HL-60 (cell line): Measurements from ENCODE around the gene TNF.

Experiments
- POLR2AphosphoS5 ChIP-seq: IDR thresholded peaks from 2 replicates; pipeline ENCODE4 v1.6.1; 2012; ENCODE audit warnings: low read depth
- TF ChIP-seq, protein P1 (sequence below): IDR thresholded peaks from one replicate; pipeline ENCODE4 v1.5.1; 2011; ENCODE audit warnings: low read length, control low read depth, inconsistent platforms; ENCODE audit not compliant: insufficient read depth

DNA sequence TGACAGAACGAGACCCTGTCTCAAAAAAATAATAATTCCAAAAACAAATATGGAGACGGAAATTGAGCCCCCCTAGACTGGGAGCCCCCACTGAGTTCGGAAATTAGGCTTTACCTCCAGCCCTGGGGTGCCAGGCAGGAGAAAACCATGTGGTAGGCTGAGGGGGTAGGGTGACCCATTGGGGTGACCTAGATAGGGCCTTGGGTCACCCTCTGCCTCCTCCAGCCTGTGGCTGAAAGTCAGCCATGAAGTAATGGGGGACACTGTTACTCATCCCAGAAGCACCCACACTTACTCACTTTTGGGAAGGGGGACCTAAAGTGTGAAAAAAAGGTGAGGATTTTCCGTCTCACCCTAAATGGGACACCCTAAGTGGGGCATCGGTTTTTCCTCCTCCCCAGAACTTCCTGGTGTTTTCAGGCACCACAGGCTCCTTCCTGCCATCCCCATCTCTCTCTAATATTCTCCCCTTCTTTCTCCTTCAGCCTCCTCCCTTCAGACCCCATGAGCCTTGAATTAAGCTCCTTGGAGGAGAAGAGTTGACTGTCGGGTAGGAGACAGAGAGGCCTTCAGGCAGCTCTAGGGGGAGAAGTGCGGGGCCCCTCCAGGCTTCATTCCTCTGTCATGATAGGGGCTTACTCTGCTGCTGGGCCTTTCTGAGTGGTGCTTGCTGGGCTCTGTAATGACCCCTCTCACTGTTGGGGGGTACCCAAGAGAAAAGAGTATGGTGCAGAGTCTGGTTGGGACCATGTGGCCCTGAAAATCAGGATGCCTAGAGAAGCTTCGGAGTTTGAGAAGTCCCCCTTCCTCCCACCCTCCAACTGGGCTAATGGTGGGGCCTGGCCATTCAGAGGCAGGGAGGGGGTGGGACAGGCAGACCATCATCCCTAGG lies 4.4 kb downstream of the TNF start:
- TF ChIP-seq POLR2AphosphoS5, result no peak
- TF ChIP-seq, protein P1, sequence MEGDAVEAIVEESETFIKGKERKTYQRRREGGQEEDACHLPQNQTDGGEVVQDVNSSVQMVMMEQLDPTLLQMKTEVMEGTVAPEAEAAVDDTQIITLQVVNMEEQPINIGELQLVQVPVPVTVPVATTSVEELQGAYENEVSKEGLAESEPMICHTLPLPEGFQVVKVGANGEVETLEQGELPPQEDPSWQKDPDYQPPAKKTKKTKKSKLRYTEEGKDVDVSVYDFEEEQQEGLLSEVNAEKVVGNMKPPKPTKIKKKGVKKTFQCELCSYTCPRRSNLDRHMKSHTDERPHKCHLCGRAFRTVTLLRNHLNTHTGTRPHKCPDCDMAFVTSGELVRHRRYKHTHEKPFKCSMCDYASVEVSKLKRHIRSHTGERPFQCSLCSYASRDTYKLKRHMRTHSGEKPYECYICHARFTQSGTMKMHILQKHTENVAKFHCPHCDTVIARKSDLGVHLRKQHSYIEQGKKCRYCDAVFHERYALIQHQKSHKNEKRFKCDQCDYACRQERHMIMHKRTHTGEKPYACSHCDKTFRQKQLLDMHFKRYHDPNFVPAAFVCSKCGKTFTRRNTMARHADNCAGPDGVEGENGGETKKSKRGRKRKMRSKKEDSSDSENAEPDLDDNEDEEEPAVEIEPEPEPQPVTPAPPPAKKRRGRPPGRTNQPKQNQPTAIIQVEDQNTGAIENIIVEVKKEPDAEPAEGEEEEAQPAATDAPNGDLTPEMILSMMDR, result no peak
